ENCODE measurements around the gene MEI1. TPM values are rescaled to one million over a fixed set of nuclear protein-coding genes. Genes with fewer than 3 reads are reported as not detected.

The MEI1 gene
- total and polyA plus RNA-seq, 2 experiments from 2014 or later: 1.1 to 5.6 TPM

DNA sequence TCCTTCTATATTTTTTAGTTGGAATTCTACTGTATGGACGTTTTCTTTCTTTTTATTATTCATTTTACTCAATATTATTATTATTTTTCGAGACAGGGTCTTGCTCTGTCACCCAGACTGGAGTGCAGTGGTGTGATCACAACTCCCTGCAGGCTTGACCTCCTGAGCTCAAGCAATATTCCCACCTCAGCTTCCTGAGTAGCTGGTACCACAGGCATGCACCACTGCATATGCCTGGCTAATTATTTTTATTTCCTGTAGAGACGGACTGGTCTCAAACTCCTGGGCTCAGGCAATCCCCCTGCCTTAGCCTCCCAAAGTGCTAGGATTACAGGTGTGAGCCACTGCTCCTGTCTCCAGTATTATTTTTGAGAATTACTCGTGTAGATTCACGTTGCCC lies 67.2 kb downstream of the MEI1 start:
- TF ChIP-seq, protein P1, sequence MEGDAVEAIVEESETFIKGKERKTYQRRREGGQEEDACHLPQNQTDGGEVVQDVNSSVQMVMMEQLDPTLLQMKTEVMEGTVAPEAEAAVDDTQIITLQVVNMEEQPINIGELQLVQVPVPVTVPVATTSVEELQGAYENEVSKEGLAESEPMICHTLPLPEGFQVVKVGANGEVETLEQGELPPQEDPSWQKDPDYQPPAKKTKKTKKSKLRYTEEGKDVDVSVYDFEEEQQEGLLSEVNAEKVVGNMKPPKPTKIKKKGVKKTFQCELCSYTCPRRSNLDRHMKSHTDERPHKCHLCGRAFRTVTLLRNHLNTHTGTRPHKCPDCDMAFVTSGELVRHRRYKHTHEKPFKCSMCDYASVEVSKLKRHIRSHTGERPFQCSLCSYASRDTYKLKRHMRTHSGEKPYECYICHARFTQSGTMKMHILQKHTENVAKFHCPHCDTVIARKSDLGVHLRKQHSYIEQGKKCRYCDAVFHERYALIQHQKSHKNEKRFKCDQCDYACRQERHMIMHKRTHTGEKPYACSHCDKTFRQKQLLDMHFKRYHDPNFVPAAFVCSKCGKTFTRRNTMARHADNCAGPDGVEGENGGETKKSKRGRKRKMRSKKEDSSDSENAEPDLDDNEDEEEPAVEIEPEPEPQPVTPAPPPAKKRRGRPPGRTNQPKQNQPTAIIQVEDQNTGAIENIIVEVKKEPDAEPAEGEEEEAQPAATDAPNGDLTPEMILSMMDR (IDR thresholded peaks at IDR 0.05; ENCODE audit: low read depth, low read length): no peak
- Histone ChIP-seq H3K4me1 (ENCODE audit: low read depth) (no peaks in the 10 kb centered on the region), H3K27me3 (no peaks in the 10 kb centered on the region), H3K36me3 (no peaks in the 10 kb centered on the region), H3K9me3 (ENCODE audit: low read depth) (no peaks in the 10 kb centered on the region), H3K4me3 (no peak overlapping the region), H3K27ac (no peak overlapping the region)
- DNase-seq (ENCODE audit: low read depth in 1 of 2, low spot score in 1 of 2): no peak

DNA sequence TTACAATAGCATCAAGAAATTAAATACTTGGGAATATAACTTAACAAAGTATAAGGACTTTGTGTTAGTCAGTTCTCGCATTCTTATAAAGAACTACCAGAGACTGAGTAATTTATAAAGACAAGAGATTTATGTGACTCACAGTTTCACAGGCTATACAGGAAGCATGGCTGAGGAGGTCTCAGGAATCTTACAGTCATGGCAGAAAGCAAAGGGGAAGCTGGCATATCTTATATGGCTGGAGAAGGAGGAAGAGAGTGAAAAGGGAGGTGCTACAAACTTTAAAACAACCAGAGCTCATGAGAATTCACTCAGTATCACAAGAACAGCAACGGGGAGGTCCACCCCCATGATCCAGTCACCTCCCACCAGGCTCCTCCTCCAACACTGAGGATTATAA lies 69.1 kb downstream of the MEI1 start:
- TF ChIP-seq, protein P1 (IDR thresholded peaks at IDR 0.05; ENCODE audit: low read depth, low read length): no peak

DNA sequence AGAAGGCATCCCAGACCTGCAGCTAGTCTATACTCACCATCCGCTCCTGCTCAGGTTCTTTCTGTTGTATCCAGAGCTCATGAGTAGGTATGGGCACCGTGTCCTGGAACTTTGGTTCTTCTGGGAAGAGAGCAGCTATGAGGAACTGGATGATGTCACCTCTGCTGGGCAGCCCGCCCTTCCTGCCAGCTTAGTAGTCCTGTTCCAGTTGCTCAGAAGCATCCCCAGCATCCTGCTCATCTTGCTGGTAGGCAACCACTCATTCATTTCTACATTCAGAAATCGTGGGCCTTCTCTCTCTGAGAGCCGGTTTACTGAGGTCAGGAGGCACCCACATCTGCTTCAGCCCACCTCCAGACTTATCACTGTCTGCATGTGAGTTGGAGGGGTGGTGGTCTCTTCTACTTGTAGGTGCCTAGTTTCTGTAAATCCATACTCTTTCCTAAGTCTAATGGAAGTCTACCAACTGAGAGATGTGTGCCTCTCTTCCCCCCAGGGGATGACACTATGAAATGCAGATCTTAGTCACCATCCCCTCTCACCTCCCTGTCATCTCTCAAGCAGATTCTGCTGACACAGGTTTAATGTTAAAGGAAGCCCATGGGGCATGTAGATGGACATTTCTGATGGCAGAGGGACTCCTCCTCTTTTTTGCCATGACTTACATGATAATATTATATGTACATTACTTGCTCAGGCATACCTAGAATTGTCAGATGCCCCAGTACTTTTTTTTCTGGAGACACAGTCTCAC lies 71.6 kb downstream of the MEI1 start:
- H3K4me1 ChIP-seq (ENCODE audit: low read depth): no peaks in the 10 kb centered on the region
- no peaks in the 10 kb centered on the region for H3K36me3 ChIP-seq
- no peaks in the 10 kb centered on the region for H3K27me3 ChIP-seq
- H3K27ac ChIP-seq: no peak overlapping the region
- DNase-seq (ENCODE audit: low read depth in 1 of 2, low spot score in 1 of 2): no peak
- no peaks in the 10 kb centered on the region for H3K9me3 ChIP-seq (ENCODE audit: low read depth)
- no peak overlapping the region for H3K4me3 ChIP-seq
- TF ChIP-seq, protein P1 (IDR thresholded peaks at IDR 0.05; ENCODE audit: low read depth, low read length): no peak

More for the DNA sequence above, 69.1 kb downstream of the MEI1 start:
- H3K4me1 ChIP-seq (ENCODE audit: low read depth): no peaks in the 10 kb centered on the region
- no peak overlapping the region for H3K27ac ChIP-seq
- peak in 1 of 2 donors; percentile 44 for DNase-seq (ENCODE audit: low read depth in 1 of 2, low spot score in 1 of 2)
- no peaks in the 10 kb centered on the region for H3K36me3 ChIP-seq
- H3K4me3 ChIP-seq: no peak overlapping the region
- no peaks in the 10 kb centered on the region for H3K27me3 ChIP-seq
- no peaks in the 10 kb centered on the region for H3K9me3 ChIP-seq (ENCODE audit: low read depth)

DNA sequence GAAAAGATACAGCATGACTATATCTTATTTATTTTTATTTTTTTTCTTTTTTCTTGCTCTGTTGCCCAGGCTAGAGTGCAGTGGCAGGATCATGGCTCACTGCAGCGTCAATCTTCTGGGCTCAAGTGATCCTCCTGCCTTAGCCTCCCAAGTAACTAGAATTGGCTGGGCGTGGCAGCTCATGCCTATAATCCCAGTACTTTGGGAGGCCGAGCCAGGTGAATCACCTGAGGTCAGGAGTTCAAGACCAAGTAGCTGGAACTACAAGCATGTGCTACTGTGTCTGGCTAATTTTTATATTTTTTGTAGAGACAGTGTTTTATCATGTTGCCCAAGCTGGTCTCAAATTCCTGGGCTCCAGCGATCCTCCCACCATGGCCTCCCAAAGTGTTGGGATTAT lies 72.9 kb downstream of the MEI1 start:
- no peak for DNase-seq (ENCODE audit: low read depth in 1 of 2, low spot score in 1 of 2)
- no peaks in the 10 kb centered on the region for H3K36me3 ChIP-seq
- H3K27ac ChIP-seq: no peak overlapping the region
- no peaks in the 10 kb centered on the region for H3K9me3 ChIP-seq (ENCODE audit: low read depth)
- H3K4me3 ChIP-seq: no peak overlapping the region
- H3K27me3 ChIP-seq: no peaks in the 10 kb centered on the region
- TF ChIP-seq, protein P1 (IDR thresholded peaks at IDR 0.05; ENCODE audit: low read depth, low read length): no peak
- no peaks in the 10 kb centered on the region for H3K4me1 ChIP-seq (ENCODE audit: low read depth)

DNA sequence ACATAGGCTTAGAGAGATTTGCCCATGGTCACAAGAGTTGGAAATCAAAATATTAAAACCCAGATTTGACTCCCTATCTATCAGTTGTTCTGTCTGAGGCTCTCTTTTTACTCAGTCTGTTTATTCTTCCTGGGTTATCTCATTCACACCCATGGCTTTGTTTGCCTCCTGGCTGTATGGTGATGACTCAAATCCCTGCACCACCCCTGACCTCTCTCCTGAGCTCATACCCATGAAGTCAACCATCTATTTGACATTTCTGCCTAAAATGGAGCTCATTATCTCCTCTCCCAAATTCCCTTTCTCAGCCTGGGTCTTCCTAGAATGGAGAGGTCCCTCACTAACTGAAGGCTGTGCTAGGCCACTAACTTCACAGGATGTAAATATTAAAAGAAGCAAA lies 73.3 kb downstream of the MEI1 start:
- Histone ChIP-seq H3K36me3 (no peaks in the 10 kb centered on the region), H3K9me3 (ENCODE audit: low read depth) (no peaks in the 10 kb centered on the region), H3K27ac (no peak overlapping the region), H3K4me3 (no peak overlapping the region), H3K4me1 (ENCODE audit: low read depth) (no peaks in the 10 kb centered on the region), H3K27me3 (no peaks in the 10 kb centered on the region)
- DNase-seq (ENCODE audit: low read depth in 1 of 2, low spot score in 1 of 2): no peak
- TF ChIP-seq, protein P1 (IDR thresholded peaks at IDR 0.05; ENCODE audit: low read depth, low read length): no peak
